K562 (cell line): ENCODE results near the gene ZNF200. TPM values are rescaled to one million over a fixed set of nuclear protein-coding genes. Genes with fewer than 3 reads are reported as not detected.

Experiments
- BRCA1 ChIP-seq, 2 experiments: fragments of 450-650 bp in 1 of 2; sonication (generic) in 1 of 2; formaldehyde crosslinking in 1 of 2; IDR thresholded peaks; 2 replicates each; pipeline versions ENCODE4 v1.5.0 to v1.6.1; 2017 to 2020; ENCODE audit warnings: mild to moderate bottlenecking in 1 of 2, missing genetic modification reagents in 1 of 2
- E2F8 ChIP-seq: fragments of 450-650 bp; IDR thresholded peaks from 2 replicates; pipeline ENCODE4 v1.7.1; 2018; ENCODE audit warnings: mild to moderate bottlenecking, low read depth; ENCODE audit not compliant: partially characterized antibody
- ELF4 ChIP-seq: fragments of 450-650 bp; formaldehyde crosslinking; IDR thresholded peaks from 2 replicates; pipeline ENCODE4 v1.4.0; 2022; ENCODE audit warnings: missing genetic modification characterization
- ERF ChIP-seq: fragments of 450-650 bp; formaldehyde crosslinking; IDR thresholded peaks from 2 replicates; pipeline ENCODE4 v1.4.0; 2020; ENCODE audit warnings: mild to moderate bottlenecking, mixed read lengths
- FOXP4 ChIP-seq: sonication (generic); formaldehyde crosslinking; IDR thresholded peaks from 2 replicates; pipeline ENCODE4 v1.8.0; 2022; ENCODE audit warnings: mild to moderate bottlenecking, missing genetic modification reagents, borderline replicate concordance
- MAX ChIP-seq: sonication (generic); formaldehyde crosslinking; IDR thresholded peaks from 2 replicates; pipeline ENCODE4 v1.9.0; 2022; ENCODE audit warnings: mild to moderate bottlenecking, missing genetic modification reagents
- MIER1 ChIP-seq: fragments of 450-650 bp; IDR thresholded peaks from 2 replicates; pipeline ENCODE4 v1.6.1; 2016; ENCODE audit warnings: antibody characterized with exemption, mild to moderate bottlenecking, low read depth
- MITF ChIP-seq: IDR thresholded peaks from 2 replicates; pipeline ENCODE4 v1.6.1; 2014; ENCODE audit warnings: antibody characterized with exemption
- NCOA4 ChIP-seq: fragments of 450-650 bp; IDR thresholded peaks from 2 replicates; pipeline ENCODE4 v1.6.1; 2018; ENCODE audit warnings: mild to moderate bottlenecking; ENCODE audit not compliant: partially characterized antibody
- NONO ChIP-seq, 2 experiments: fragments of 200-400 bp in 1 of 2; fragments of 450-650 bp in 1 of 2; formaldehyde crosslinking in 1 of 2; IDR thresholded peaks; 2 replicates each; pipeline ENCODE4 v1.6.1; 2017; ENCODE audit warnings: low read depth in 2 of 2, mild to moderate bottlenecking in 2 of 2, moderate library complexity in 2 of 2, low read length in 1 of 2
- NRF1 ChIP-seq, 2 experiments: fragments of 450-650 bp; IDR thresholded peaks in 1 of 2; conservative IDR thresholded peaks in 1 of 2; 2 replicates each; pipeline ENCODE4 v1.6.1; 2014; ENCODE audit warnings: mild to moderate bottlenecking in 2 of 2
- RBM25 ChIP-seq: fragments of 200-400 bp; formaldehyde crosslinking; IDR thresholded peaks from 2 replicates; pipeline ENCODE4 v1.6.1; 2018; ENCODE audit warnings: low read length, low read depth, moderate library complexity; ENCODE audit not compliant: severe bottlenecking
- SIN3B ChIP-seq: fragments of 450-650 bp; IDR thresholded peaks from 2 replicates; pipeline ENCODE4 v1.6.1; 2017; ENCODE audit warnings: low read depth, mild to moderate bottlenecking, moderate library complexity
- TCF7L2 ChIP-seq: fragments of 150-350 bp; IDR thresholded peaks from 2 replicates; pipeline ENCODE4 v1.6.1; 2016; ENCODE audit warnings: low read depth, mild to moderate bottlenecking, low read length, moderate library complexity
- TCFL5 ChIP-seq: fragments of 250-450 bp; sonication (Bioruptor Pico); conservative IDR thresholded peaks from 2 replicates; pipeline ENCODE4 v1.6.1; 2021; ENCODE audit warnings: mild to moderate bottlenecking, moderate library complexity, matching md5 sums
- ZBTB12 ChIP-seq: fragments of 250-450 bp; sonication (Bioruptor Pico); IDR thresholded peaks from 2 replicates; pipeline ENCODE4 v1.4.0; 2020
- ZKSCAN8 ChIP-seq: fragments of 200-800 bp; sonication (Bioruptor generic); IDR thresholded peaks from 2 replicates; pipeline ENCODE4 v1.6.1; 2016; ENCODE audit warnings: missing genetic modification characterization, missing compliant biosample characterization
- ZNF12 ChIP-seq: sonication (generic); formaldehyde crosslinking; IDR thresholded peaks from 2 replicates; pipeline ENCODE4 v1.4.0; 2020; ENCODE audit warnings: mild to moderate bottlenecking, missing genetic modification reagents
- polyA plus RNA-seq, 8 experiments: library from polyadenylated mRNA; depleted of rRNA in 4 of 8; stranded (reverse) in 5 of 8; unstranded in 3 of 8; fragments of >200 nt; fragmentation: Nextera tagmentation in 2 of 8; fragmentation: Illumina TruSeq in 1 of 8; extraction: Ambion mirVana in 2 of 8; extraction: Trizol in 1 of 8; gene quantifications; 2 replicates each; pipeline versions ENCODE4 v1.2.1 to v1.2.3, GENCODE V29; 2011 to 2014; ENCODE audit warnings: inconsistent platforms in 1 of 8, missing spikeins in 1 of 8
- total RNA-seq, 7 experiments: library from RNA; depleted of rRNA in 6 of 7; stranded (reverse); fragments of >200 nt in 6 of 7; fragmentation: Illumina TruSeq in 2 of 7; extraction: Trizol in 2 of 7; gene quantifications; 2 replicates each; pipeline versions ENCODE4 v1.2.1 to v1.2.3, GENCODE V29; 2011 to 2021; ENCODE audit warnings: low replicate concordance in 1 of 7

The ZNF200 gene
- total and polyA plus RNA-seq, 9 of the 15 experiments (the other 6 are each of a cell fraction or from before 2014, with no cell fraction given) = 4.8 to 14.5 (median 9.2) TPM

- TF ChIP-seq ZBTB12 (CRISPR knock-in tag) = peak; percentile 22; the same call in 1 of the 2 replicates
- no peak for TF ChIP-seq TCFL5
- TF ChIP-seq E2F8 = peak; percentile 62
- TF ChIP-seq BRCA1 (IDR thresholded peaks at IDR 0.05) = no peak
- TF ChIP-seq BRCA1 (CRISPR knock-in tag; IDR thresholded peaks at IDR 0.05) = no peak
- TF ChIP-seq RBM25 = peak; percentile 92
- TF ChIP-seq SIN3B = no peak; the same call in 1 of the 2 replicates
- peak; percentile 97; the same call in 1 of the 2 replicates for TF ChIP-seq FOXP4 (CRISPR knock-in tag)
- TF ChIP-seq MIER1 = no peak
- no peak for TF ChIP-seq TCF7L2
- peak; percentile 95 to 96 for TF ChIP-seq NRF1 (conservative IDR thresholded peaks at IDR 0.05 in 1 of 2, IDR thresholded peaks at IDR 0.05 in 1 of 2)
- TF ChIP-seq ZKSCAN8 (CRISPR knock-in tag) = no peak; the same call in none of the 2 replicates
- TF ChIP-seq ZNF12 = peak; percentile 82; the same call in 1 of the 2 replicates
- TF ChIP-seq MITF = 0 out of 2 replicates have a peak, but pooled peaks have one; percentile 24
- peak; percentile 98 for TF ChIP-seq MAX (CRISPR knock-in tag)
- TF ChIP-seq NONO (IDR thresholded peaks at IDR 0.05; ENCODE audit: low read depth in 2 of 2, low read length in 1 of 2) = peak in 1 of 2 experiments; percentile 37; a peak in 2 of 4 replicates
- no peak for TF ChIP-seq NCOA4
- TF ChIP-seq ELF4 (CRISPR knock-in tag) = no peak
- TF ChIP-seq ERF = peak; percentile 63; the same call in 1 of the 2 replicates
These were observed 29.4 kb upstream of the ZNF200 start (continued) for GRCh38 chr16:3264137-3265036.
